Mucosa of descending colon (tissue), 3 donors: ENCODE measurements around the gene ZNF621. TPM values are rescaled to one million over a fixed set of nuclear protein-coding genes. Genes with fewer than 3 reads are reported as not detected.

Source experiments
- ATAC-seq: fragments of 200-7000 bp; cut with Tn5 transposase; one replicate; pipeline ENCODE4 v1.9.1; 2020; ENCODE audit warnings: mild to moderate bottlenecking, moderate library complexity
- DNase-seq, 3 donors: peaks; one replicate each; pipeline ENCODE4 v3.0.0-alpha.2; 2020
- H3K36me3 ChIP-seq: fragments of 200-600 bp; one replicate; pipeline ENCODE4 v1.8.0; 2021; ENCODE audit warnings: low read depth, mild to moderate bottlenecking
- H3K4me1 ChIP-seq: fragments of 200-600 bp; one replicate; pipeline ENCODE4 v1.8.0; 2021; ENCODE audit warnings: low read depth, mild to moderate bottlenecking
- H3K4me3 ChIP-seq: fragments of 200-600 bp; one replicate; pipeline ENCODE4 v1.8.0; 2021; ENCODE audit warnings: mild to moderate bottlenecking
- H3K9me3 ChIP-seq: fragments of 200-600 bp; one replicate; pipeline ENCODE4 v1.8.0; 2021; ENCODE audit warnings: mild to moderate bottlenecking
- CTCF ChIP-seq: fragments of 200-600 bp; IDR thresholded peaks from one replicate; pipeline ENCODE4 v1.8.0; 2022; ENCODE audit warnings: antibody characterized with exemption, mild to moderate bottlenecking
- intact Hi-C, 2 donors: fragments of 100-400 bp; cut with DNase I in 1 of 2; cut with micrococcal nuclease in 1 of 2; formaldehyde crosslinking; loops; one replicate each; pipeline versions ENCODE4 v1.11.0 to v1.11.1; 2022; cut with DNase I, micrococcal nuclease
- total RNA-seq, 3 donors: library from RNA; stranded (reverse); fragmentation: NEBNext Ultra II Directional in 2 of 3; extraction: Animal tissue kit (Norgen Biotek cat#: 25700) in 2 of 3; gene quantifications; one replicate each; pipeline versions ENCODE4 v1.2.1 to v1.2.4, GENCODE V29; 2021 to 2023
- donor health status: DM: no; HTN: no; CAD: no; lungs with moderate emphysema.
- donor health status: DM: no; HTN: no; CAD: no.
- donor health status: DM: no; HTN: yes; CAD: no.

Gene ZNF621
- total RNA-seq, 3 donors from 2014 or later, result 16.6 to 21.9 (median 18.6) TPM

DNA sequence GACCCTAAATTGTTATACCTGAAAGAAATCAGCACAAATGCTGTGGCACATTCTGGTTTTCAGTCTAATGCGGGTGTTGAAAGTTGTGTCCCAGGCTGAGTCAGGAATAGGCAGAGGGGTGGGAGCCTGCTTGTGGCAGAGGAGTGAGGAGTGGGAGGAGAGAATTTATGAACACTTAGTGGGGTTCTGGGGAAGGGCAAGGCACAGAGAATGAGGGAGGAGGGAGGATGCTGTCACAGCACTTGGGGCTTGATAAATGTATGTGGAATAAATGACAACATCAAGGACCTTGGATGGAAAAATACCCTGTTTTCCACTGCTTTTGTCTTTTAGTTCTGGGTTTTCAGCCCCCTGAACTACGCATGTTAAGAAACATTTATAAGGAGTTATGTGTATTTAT is 49.3 kb downstream of the ZNF621 start:
- no peak for TF ChIP-seq CTCF
- H3K4me1 ChIP-seq, result no peaks in the 10 kb centered on the region
- ATAC-seq, result no peak
- DNase-seq, result no peak
- intact Hi-C loops, result no loop called here
- no peaks in the 10 kb centered on the region for H3K9me3 ChIP-seq
- no peaks in the 10 kb centered on the region for H3K36me3 ChIP-seq
- no peak overlapping the region for H3K4me3 ChIP-seq

GRCh38 chr3:40574661-40575060 is 49.9 kb downstream of the ZNF621 start:
- intact Hi-C loops, result no loop called here
- Histone ChIP-seq H3K4me3 (no peak overlapping the region), H3K9me3 (no peaks in the 10 kb centered on the region), H3K36me3 (no peaks in the 10 kb centered on the region), H3K4me1 (no peaks in the 10 kb centered on the region)
- TF ChIP-seq CTCF, result no peak
- DNase-seq (no peak), ATAC-seq (no peak)

GRCh38 chr3:40576396-40576795 is 51.6 kb downstream of the ZNF621 start:
- Histone ChIP-seq H3K4me1 (no peaks in the 10 kb centered on the region), H3K4me3 (no peak overlapping the region), H3K9me3 (no peaks in the 10 kb centered on the region), H3K36me3 (no peaks in the 10 kb centered on the region)
- intact Hi-C loops, result no loop called here
- no peak for ATAC-seq
- TF ChIP-seq CTCF, result no peak
- no peak for DNase-seq

DNA sequence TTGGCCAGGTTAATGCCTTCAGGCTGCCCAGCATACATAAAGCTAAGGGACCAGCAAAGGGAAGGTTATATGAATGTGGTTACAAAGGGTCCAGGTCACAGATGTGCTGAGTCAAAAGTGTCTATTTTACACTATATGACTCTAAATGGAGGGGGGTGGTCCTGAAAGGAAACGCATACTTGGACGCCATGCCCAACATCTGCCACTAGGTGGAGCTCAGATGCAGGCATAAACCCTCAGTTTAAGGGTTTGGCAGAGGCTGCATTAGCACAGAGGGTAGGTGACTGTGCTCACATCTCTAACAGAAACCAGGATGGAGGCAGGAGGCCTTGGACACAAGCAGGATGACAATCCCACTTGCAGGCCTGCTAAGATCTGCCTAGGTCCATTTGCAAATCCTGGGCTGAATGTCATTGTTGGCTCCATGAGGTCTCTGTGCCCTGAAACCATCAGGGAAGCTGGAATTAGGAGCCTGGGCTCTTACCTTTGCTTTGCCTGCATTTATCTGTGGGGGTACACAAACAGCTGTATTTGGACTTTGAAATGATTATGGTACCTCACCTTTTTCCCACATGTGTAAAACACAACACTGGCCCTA is 55.8 kb downstream of the ZNF621 start:
- TF ChIP-seq CTCF, result peak; percentile 81
- Histone ChIP-seq H3K4me3 (no peak overlapping the region), H3K4me1 (no peaks in the 10 kb centered on the region), H3K36me3 (no peaks in the 10 kb centered on the region), H3K9me3 (no peaks in the 10 kb centered on the region)
- ATAC-seq (peak; percentile 70), DNase-seq (peak in 2 of 3 donors; percentile 61 to 77)
- intact Hi-C loops, result loop anchor here in 1 of 2 donors (5.0 to 10.0 kb wide), 2 partner anchors 624 to 1302 kb away; no protein-coding TSS in a partner anchor

- intact Hi-C loops, result loop anchor here in 1 of 2 donors (5.0 to 10.0 kb wide), 2 partner anchors 624 to 1301 kb away; no protein-coding TSS in a partner anchor
- DNase-seq (no peak), ATAC-seq (no peak)
- Histone ChIP-seq H3K4me1 (no peaks in the 10 kb centered on the region), H3K9me3 (no peaks in the 10 kb centered on the region), H3K36me3 (no peaks in the 10 kb centered on the region), H3K4me3 (no peak overlapping the region)
- TF ChIP-seq CTCF, result no peak
These were observed 56.4 kb downstream of the ZNF621 start for GRCh38 chr3:40581166-40581565.
